CD14-positive monocyte (primary cell): ENCODE results near the gene BSND. TPM values are rescaled to one million over a fixed set of nuclear protein-coding genes. Genes with fewer than 3 reads are reported as not detected.

ENCODE experiments used
- DNase-seq, 3 donors: peaks; one replicate each; pipeline ENCODE4 v3.0.0-alpha.2; 2011 to 2022
- H2AFZ ChIP-seq: 2 replicates; pipeline ENCODE4 v1.6.0; 2012; ENCODE audit warnings: mild to moderate bottlenecking, low read depth, low read length, inconsistent platforms; ENCODE audit not compliant: insufficient read depth, poor library complexity, severe bottlenecking
- H3K27ac ChIP-seq, 2 donors: 1 replicate in 1 of 2; 2 replicates in 1 of 2; pipeline ENCODE4 v1.5.1; 2012 to 2013; ENCODE audit warnings: low read length in 2 of 2, control low read depth in 1 of 2, inconsistent platforms in 1 of 2, low read depth in 1 of 2, mild to moderate bottlenecking in 1 of 2
- H3K27me3 ChIP-seq, 2 donors: one replicate each; pipeline versions ENCODE4 v1.6.0 to v1.6.1; 2011 to 2013; ENCODE audit warnings: low read length in 2 of 2; ENCODE audit not compliant: control insufficient read depth in 2 of 2, insufficient read depth in 2 of 2
- H3K36me3 ChIP-seq, 2 donors: replicated peaks in 1 of 2; 1 replicate in 1 of 2; 2 replicates in 1 of 2; pipeline versions ENCODE4 v1.5.1 to v1.6.1; 2012 to 2013; ENCODE audit warnings: low read length in 2 of 2, control low read depth in 1 of 2, inconsistent platforms in 1 of 2, mild to moderate bottlenecking in 1 of 2; ENCODE audit not compliant: insufficient read depth in 2 of 2, control insufficient read depth in 1 of 2
- H3K4me1 ChIP-seq, 2 donors: 1 replicate in 1 of 2; 2 replicates in 1 of 2; pipeline versions ENCODE4 v1.5.1 to v1.6.1; 2012 to 2013; ENCODE audit warnings: low read length in 2 of 2, control low read depth in 1 of 2, inconsistent platforms in 1 of 2, mild to moderate bottlenecking in 1 of 2, moderate library complexity in 1 of 2; ENCODE audit not compliant: insufficient read depth in 2 of 2, control insufficient read depth in 1 of 2
- H3K4me2 ChIP-seq: replicated peaks from 2 replicates; pipeline ENCODE3; 2012; ENCODE audit warnings: low read length, moderate library complexity, mild to moderate bottlenecking; ENCODE audit not compliant: poor library complexity, severe bottlenecking; ENCODE audit errors: extremely low read depth
- H3K4me3 ChIP-seq, 3 experiments: fragments of 200-600 bp in 1 of 3; sonication (generic) in 1 of 3; replicated peaks in 1 of 3; 1 replicate in 2 of 3; 2 replicates in 1 of 3; pipeline ENCODE4 v1.5.1; 2011 to 2013; ENCODE audit warnings: low read length in 3 of 3, mild to moderate bottlenecking in 3 of 3, control low read depth in 2 of 3, low read depth in 2 of 3, inconsistent platforms in 1 of 3, moderate library complexity in 1 of 3
- H3K79me2 ChIP-seq: 2 replicates; pipeline ENCODE4 v1.6.0; 2012; ENCODE audit warnings: mild to moderate bottlenecking, control low read depth, inconsistent platforms, low read length, moderate library complexity; ENCODE audit not compliant: insufficient read depth
- H3K9ac ChIP-seq: 2 replicates; pipeline ENCODE4 v1.6.0; 2017; ENCODE audit warnings: low read length, mild to moderate bottlenecking; ENCODE audit not compliant: insufficient read depth, poor library complexity, severe bottlenecking
- H3K9me3 ChIP-seq, 2 donors: replicated peaks in 1 of 2; 1 replicate in 1 of 2; 2 replicates in 1 of 2; pipeline versions ENCODE4 v1.5.1 to v1.6.1; 2012 to 2013; ENCODE audit warnings: low read length in 2 of 2, control low read depth in 1 of 2; ENCODE audit not compliant: control insufficient read depth in 1 of 2, insufficient read depth in 1 of 2
- H4K20me1 ChIP-seq: 2 replicates; pipeline ENCODE4 v1.6.0; 2012; ENCODE audit warnings: mild to moderate bottlenecking, low read length, control low read depth, moderate library complexity; ENCODE audit not compliant: insufficient read depth
- H3K27ac Mint-ChIP-seq, 7 donors: one replicate each; pipeline ENCODE4 v1.8.0; 2020; ENCODE audit warnings: mild to moderate bottlenecking in 7 of 7, mixed read lengths in 7 of 7, moderate library complexity in 6 of 7, inconsistent platforms in 2 of 7
- H3K27me3 Mint-ChIP-seq, 3 donors: one replicate each; pipeline ENCODE4 v1.8.0; 2021 to 2022; ENCODE audit warnings: low read depth in 3 of 3, mild to moderate bottlenecking in 3 of 3, mixed read lengths in 3 of 3, moderate library complexity in 3 of 3, inconsistent platforms in 1 of 3
- H3K36me3 Mint-ChIP-seq, 2 donors: one replicate each; pipeline ENCODE4 v1.8.0; 2020; ENCODE audit warnings: mixed read lengths in 2 of 2, inconsistent platforms in 1 of 2, mild to moderate bottlenecking in 1 of 2
- H3K4me1 Mint-ChIP-seq: one replicate; pipeline ENCODE4 v1.8.0; 2020; ENCODE audit warnings: mild to moderate bottlenecking, mixed read lengths
- H3K4me3 Mint-ChIP-seq, 2 donors: one replicate each; pipeline ENCODE4 v1.8.0; 2020; ENCODE audit warnings: mild to moderate bottlenecking in 2 of 2, mixed read lengths in 2 of 2, moderate library complexity in 1 of 2
- H3K9me3 Mint-ChIP-seq, 7 donors: one replicate each; pipeline ENCODE4 v1.8.0; 2020 to 2022; ENCODE audit warnings: mixed read lengths in 7 of 7, mild to moderate bottlenecking in 6 of 7, moderate library complexity in 6 of 7, inconsistent platforms in 2 of 7
- WGBS: methylation state at CpG from one replicate; pipeline ENCODE4 v1.1.5; 2013; ENCODE audit warnings: missing lambda C conversion rate; ENCODE audit not compliant: insufficient coverage; 5-methylcytosine and 5-hydroxymethylcytosine counted together
- intact Hi-C, 2 donors: fragments of 100-400 bp; cut with micrococcal nuclease; formaldehyde crosslinking; loops; one replicate each; pipeline versions ENCODE4 v1.15.0 to v1.15.1; 2023
- polyA minus RNA-seq: library from RNA; depleted of rRNA, polyadenylated mRNA; stranded (reverse); fragments of >200 nt; gene quantifications from 2 replicates; pipeline ENCODE4 v1.2.3, GENCODE V29; 2012
- polyA plus RNA-seq, 3 donors: library from polyadenylated mRNA; depleted of rRNA in 1 of 3; unstranded in 2 of 3; stranded (reverse) in 1 of 3; fragments of 300-500 nt in 2 of 3; fragments of >200 nt in 1 of 3; fragmentation: Illumina TruSeq in 2 of 3; gene quantifications; 1 replicate in 2 of 3; 2 replicates in 1 of 3; pipeline ENCODE4 v1.2.3, GENCODE V29; 2012 to 2021
- total RNA-seq, 12 experiments: library from RNA in 1 of 12; stranded (reverse) in 1 of 12; fragments of 120-200 nt in 1 of 12; gene quantifications; one replicate each; pipeline ENCODE4 v1.2.4 and lab custom pipeline; 2013 to 2026; ENCODE audit warnings: mixed read lengths in 6 of 12, inconsistent platforms in 1 of 12
- TF ChIP-seq, protein P1 (sequence below): fragments of 200-600 bp; IDR thresholded peaks from one replicate; pipeline ENCODE4 v1.8.0; 2022; ENCODE audit warnings: antibody characterized with exemption, mild to moderate bottlenecking

BSND gene
- total RNA-seq (2013): not detected
- polyA plus RNA-seq (not detected), polyA minus RNA-seq (not detected in 2 replicates), total RNA-seq (lab: John Stamatoyannopoulos, UW) (0 to 2.2 (median 0.07) reads per million in 11 experiments)

DNA sequence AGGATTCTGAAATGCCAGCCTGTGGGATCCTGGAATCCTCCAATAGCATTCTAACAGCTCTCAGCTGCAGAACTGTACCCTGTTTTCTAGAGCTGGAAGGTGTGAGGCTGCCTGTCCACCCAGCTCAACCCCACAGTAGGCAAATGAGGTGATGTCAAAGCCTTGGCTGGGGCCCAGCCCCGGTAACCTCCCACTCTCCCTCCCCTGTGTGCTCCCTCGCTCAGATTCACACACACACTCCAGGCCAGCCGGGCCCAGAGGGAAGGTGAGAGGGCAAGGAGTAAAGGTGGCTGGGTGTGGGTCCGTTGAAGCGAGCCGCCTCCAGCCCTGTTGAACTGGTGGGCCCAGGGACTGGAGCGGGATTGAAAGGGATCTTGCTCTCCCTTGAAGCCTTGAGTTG lies at the start of gene BSND:
BSND (plus strand) TSS at position 257 of the 400 bp plus-strand sequence. CDS start 254 bp downstream, outside the sequence.
- Mint-ChIP-seq H3K9me3 (peaks cover 0 to 4% (median 0%) of the 10 kb centered on the region in 7 donors), H3K4me1 (peaks cover 17% of the 10 kb centered on the region), H3K27me3 (peaks cover 38 to 55% (median 40%) of the 10 kb centered on the region in 3 donors), H3K36me3 (peaks cover 0 to 3% of the 10 kb centered on the region in 2 donors), H3K4me3 (peak within 1 kb of the TSS; percentile 16 to 62), H3K27ac (no peak within 1 kb of the TSS)
- H4K20me1 ChIP-seq: no peaks in the 10 kb centered on the region
- H3K4me3 ChIP-seq: no peak within 1 kb of the TSS
- no peak within 1 kb of the TSS for H3K4me2 ChIP-seq
- H3K27ac ChIP-seq: no peak within 1 kb of the TSS
- intact Hi-C loops: no loop called here
- no peak within 1 kb of the TSS for H2AFZ ChIP-seq
- H3K79me2 ChIP-seq: no peaks in the 10 kb centered on the region
- peaks cover 0 to 9% of the 10 kb centered on the region in 2 donors for H3K9me3 ChIP-seq
- 100% methylated on average over 1 of the region's 7 CpGs for WGBS
- H3K27me3 ChIP-seq: peaks cover 14 to 43% of the 10 kb centered on the region in 2 donors
- TF ChIP-seq, protein P1, sequence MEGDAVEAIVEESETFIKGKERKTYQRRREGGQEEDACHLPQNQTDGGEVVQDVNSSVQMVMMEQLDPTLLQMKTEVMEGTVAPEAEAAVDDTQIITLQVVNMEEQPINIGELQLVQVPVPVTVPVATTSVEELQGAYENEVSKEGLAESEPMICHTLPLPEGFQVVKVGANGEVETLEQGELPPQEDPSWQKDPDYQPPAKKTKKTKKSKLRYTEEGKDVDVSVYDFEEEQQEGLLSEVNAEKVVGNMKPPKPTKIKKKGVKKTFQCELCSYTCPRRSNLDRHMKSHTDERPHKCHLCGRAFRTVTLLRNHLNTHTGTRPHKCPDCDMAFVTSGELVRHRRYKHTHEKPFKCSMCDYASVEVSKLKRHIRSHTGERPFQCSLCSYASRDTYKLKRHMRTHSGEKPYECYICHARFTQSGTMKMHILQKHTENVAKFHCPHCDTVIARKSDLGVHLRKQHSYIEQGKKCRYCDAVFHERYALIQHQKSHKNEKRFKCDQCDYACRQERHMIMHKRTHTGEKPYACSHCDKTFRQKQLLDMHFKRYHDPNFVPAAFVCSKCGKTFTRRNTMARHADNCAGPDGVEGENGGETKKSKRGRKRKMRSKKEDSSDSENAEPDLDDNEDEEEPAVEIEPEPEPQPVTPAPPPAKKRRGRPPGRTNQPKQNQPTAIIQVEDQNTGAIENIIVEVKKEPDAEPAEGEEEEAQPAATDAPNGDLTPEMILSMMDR: no peak
- no peak for DNase-seq
- H3K36me3 ChIP-seq: no peaks in the 10 kb centered on the region
- H3K9ac ChIP-seq: no peak within 1 kb of the TSS
- peaks cover 9 to 16% of the 10 kb centered on the region in 2 donors for H3K4me1 ChIP-seq

DNA sequence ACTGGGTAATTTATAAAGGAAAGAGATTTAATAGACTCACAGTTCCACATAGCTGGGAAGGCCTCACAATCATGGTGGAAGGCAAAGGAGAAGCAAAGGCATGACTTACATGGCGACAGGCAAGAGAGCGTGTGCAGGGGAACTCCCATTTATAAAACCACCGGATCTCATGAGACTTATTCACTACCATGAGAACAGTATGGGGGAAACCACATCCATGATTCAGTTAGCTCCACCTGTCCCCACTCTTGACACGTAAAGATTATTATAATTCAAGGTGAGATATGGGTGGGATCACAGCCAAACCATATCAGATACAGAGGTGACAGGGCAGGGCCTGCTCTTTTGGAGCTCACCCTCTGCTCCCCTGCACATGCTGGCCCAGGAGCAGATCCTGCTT lies 49.7 kb upstream of the BSND start:
- no CpG with 5 or more reads among the region's 4 CpGs for WGBS
- Histone ChIP-seq H3K4me3 (no peak overlapping the region), H3K27ac (peak overlapping the region; percentile 86 to 88), H3K9ac (peak overlapping the region; percentile 30), H3K36me3 (no peaks in the 10 kb centered on the region), H3K9me3 (no peaks in the 10 kb centered on the region), H3K27me3 (no peaks in the 10 kb centered on the region), H3K4me2 (no peak overlapping the region), H2AFZ (no peak overlapping the region), H3K79me2 (no peaks in the 10 kb centered on the region), H3K4me1 (peaks cover 63 to 79% of the 10 kb centered on the region in 2 donors), H4K20me1 (no peaks in the 10 kb centered on the region)
- H3K4me1 Mint-ChIP-seq: peaks cover 67% of the 10 kb centered on the region
- TF ChIP-seq, protein P1: no peak
- H3K4me3 Mint-ChIP-seq: no peak overlapping the region
- intact Hi-C loops: no loop called here
- H3K9me3 Mint-ChIP-seq: no peaks in the 10 kb centered on the region
- peak; percentile 60 to 87 (median 65) for DNase-seq
- H3K27me3 Mint-ChIP-seq: no peaks in the 10 kb centered on the region
- H3K27ac Mint-ChIP-seq: peak overlapping the region; percentile 89 to 96 (median 93)
- peaks cover 0 to 2% of the 10 kb centered on the region in 2 donors for H3K36me3 Mint-ChIP-seq
